Heart right ventricle (tissue), 16 donors: ENCODE results near the gene CCNE1. TPM values are rescaled to one million over a fixed set of nuclear protein-coding genes. Genes with fewer than 3 reads are reported as not detected.

Experiments used
- ATAC-seq, 8 donors: fragments of 200-7000 bp; cut with Tn5 transposase; one replicate each; pipeline ENCODE4 v1.9.1; 2020; ENCODE audit warnings: mild to moderate bottlenecking in 8 of 8, moderate library complexity in 8 of 8, moderate number of reproducible peaks in 1 of 8
- DNase-seq, 2 donors: peaks; one replicate each; pipeline ENCODE4 v3.0.0-alpha.2; 2020
- H3K27ac ChIP-seq, 10 donors: fragments of 200-600 bp; sonication (generic) in 2 of 10; one replicate each; pipeline versions ENCODE4 v1.5.0 to v1.8.0; 2020 to 2022; ENCODE audit warnings: mild to moderate bottlenecking in 3 of 10
- H3K27me3 ChIP-seq, 7 donors: fragments of 200-600 bp; one replicate each; pipeline ENCODE4 v1.8.0; 2021 to 2022; ENCODE audit warnings: mild to moderate bottlenecking in 2 of 7
- H3K36me3 ChIP-seq, 9 donors: fragments of 200-600 bp; sonication (generic) in 1 of 9; one replicate each; pipeline versions ENCODE4 v1.5.0 to v1.8.0; 2020 to 2022; ENCODE audit warnings: mild to moderate bottlenecking in 2 of 9
- H3K4me1 ChIP-seq, 9 donors: fragments of 200-600 bp; sonication (generic) in 1 of 9; one replicate each; pipeline versions ENCODE4 v1.5.0 to v1.8.0; 2020 to 2022; ENCODE audit warnings: mild to moderate bottlenecking in 4 of 9
- H3K4me3 ChIP-seq, 10 donors: fragments of 200-600 bp; sonication (generic) in 2 of 10; one replicate each; pipeline versions ENCODE4 v1.5.0 to v1.8.0; 2020 to 2022; ENCODE audit warnings: mild to moderate bottlenecking in 7 of 10, moderate library complexity in 2 of 10
- H3K9me3 ChIP-seq, 11 donors: fragments of 200-600 bp in 10 of 11; sonication (generic) in 2 of 11; one replicate each; pipeline versions ENCODE4 v1.5.0 to v1.8.0; 2013 to 2022; ENCODE audit warnings: mild to moderate bottlenecking in 2 of 11, control low read depth in 1 of 11, moderate library complexity in 1 of 11
- CTCF ChIP-seq, 9 donors: fragments of 200-600 bp; sonication (generic) in 2 of 9; IDR thresholded peaks; one replicate each; pipeline versions ENCODE4 v1.5.0 to v1.8.0; 2021 to 2022; ENCODE audit warnings: antibody characterized with exemption in 9 of 9, mild to moderate bottlenecking in 5 of 9, moderate library complexity in 1 of 9
- WGBS, 2 donors: extraction: QIAGEN DNeasy Blood & Tissue Kit; methylation state at CpG; one replicate each; pipeline ENCODE4 v1.1.7; 2013; ENCODE audit warnings: inconsistent platforms in 1 of 2; 5-methylcytosine and 5-hydroxymethylcytosine counted together
- intact Hi-C, 10 donors: fragments of 100-400 bp; cut with DNase I; formaldehyde crosslinking; loops; one replicate each; pipeline versions ENCODE4 v1.11.1 to v1.14.2; 2022
- polyA plus RNA-seq, 2 donors: library from polyadenylated mRNA; stranded (reverse); fragments of 200-250 nt; gene quantifications; one replicate each; pipeline ENCODE4 v1.2.3, GENCODE V29; 2013
- total RNA-seq, 10 donors: library from RNA; stranded (reverse); fragmentation: NEBNext Ultra II Directional in 3 of 10; extraction: Animal tissue kit (Norgen Biotek cat#: 25700) in 3 of 10; gene quantifications; one replicate each; pipeline versions ENCODE4 v1.2.1 to v1.2.4, GENCODE V29; 2021 to 2023
- donor health status: Arrhythmogenic right ventricular cardiomyopathy.
- donor health status: ischemic (EF 13 %, LVEDD 7.1; RV severe dilation, severe dysfunction).
- donor health status: healthy with polysubstance abuse.
- donor health status: DM: no; HTN: yes; CAD: no.
- donor health status: DM: no; HTN: no; CAD: no.
- donor health status: ischemic (EF 25% LVEDD 6.9; RV normal size, moderate dysfunction).
- donor health status: ischemic (EF 25% LVEDD 5.7; RV mildly dilated, moderate dysfunction).
- donor health status: healthy.
- donor health status: DM: yes; HTN: yes; CAD: no.
- donor health status: Ischemic cardiomyopathy.
- donor health status: ischemic (EF 35%, LVEDD 5.7; RV mildly dilated, moderate dysfunction).
- donor health status: nonischemic (EF 11% LVEDD 7.7; RV severe dilation, severe dysfunction).
- donor health status: DM: yes; HTN: yes; CAD: no.
- donor health status: PGD.
- donor health status: ischemic (EF 29% LVEDD 5.4; RV normal size, mild dysfunction).
- donor health status: nonischemic (EF 23%, LVEDD 6.1; RV moderate dilation, normal function).

Gene CCNE1
- total and polyA plus RNA-seq, 12 donors, result 1.4 to 4.0 (median 2.4) TPM

GRCh38 chr19:29812881-29813275, 1.1 kb downstream of the CCNE1 start:
- peaks cover 0 to 11% (median 8%) of the 10 kb centered on the region in 9 donors for H3K4me1 ChIP-seq
- no peak for TF ChIP-seq CTCF (IDR thresholded peaks at IDR 0.05)
- intact Hi-C loops, result loop anchor here in 4 of 10 donors (2.0 to 10.0 kb wide), 3 partner anchors 30 to 132 kb away; partner anchors contain the start of gene URI1 (in 1 of the 4)
- WGBS, 2 donors, result 81 to 86% methylated on average over 6 of the region's 6 CpGs
- peaks cover 0 to 5% (median 0%) of the 10 kb centered on the region in 9 donors for H3K36me3 ChIP-seq
- no peaks in the 10 kb centered on the region for H3K9me3 ChIP-seq
- no peaks in the 10 kb centered on the region for H3K27me3 ChIP-seq
- ATAC-seq (no peak), DNase-seq (no peak)
- peak overlapping the region in 8 of 10 donors; percentile 34 to 53 (median 44) for H3K4me3 ChIP-seq
- H3K27ac ChIP-seq, result no peak overlapping the region

GRCh38 chr19:29813642-29814041, 1.9 kb downstream of the CCNE1 start:
- H3K27ac ChIP-seq, result no peak overlapping the region
- H3K36me3 ChIP-seq, result peaks cover 0 to 5% (median 0%) of the 10 kb centered on the region in 9 donors
- no peak for DNase-seq
- ATAC-seq, result no peak
- WGBS, 2 donors, result 85 to 88% methylated on average over 6 of the region's 6 CpGs
- peaks cover 0 to 11% (median 8%) of the 10 kb centered on the region in 9 donors for H3K4me1 ChIP-seq
- no peaks in the 10 kb centered on the region for H3K9me3 ChIP-seq
- TF ChIP-seq CTCF (IDR thresholded peaks at IDR 0.05), result no peak
- intact Hi-C loops, result loop anchor here in 4 of 10 donors (2.0 to 10.0 kb wide), 3 partner anchors 29 to 131 kb away; partner anchors contain the start of gene URI1 (in 1 of the 4)
- H3K4me3 ChIP-seq, result no peak overlapping the region
- no peaks in the 10 kb centered on the region for H3K27me3 ChIP-seq

GRCh38 chr19:29815231-29815630, 3.4 kb downstream of the CCNE1 start:
- peaks cover 0 to 11% (median 8%) of the 10 kb centered on the region in 9 donors for H3K4me1 ChIP-seq
- DNase-seq (no peak), ATAC-seq (no peak)
- no peaks in the 10 kb centered on the region for H3K9me3 ChIP-seq
- H3K36me3 ChIP-seq, result peaks cover 0 to 13% (median 0%) of the 10 kb centered on the region in 9 donors
- WGBS, 2 donors, result 81 to 89% methylated on average over 7 of the region's 7 CpGs
- no peak overlapping the region for H3K4me3 ChIP-seq
- H3K27ac ChIP-seq, result no peak overlapping the region
- intact Hi-C loops, result loop anchor here in 1 of 10 donors (10.0 kb wide), 1 partner anchor 130 kb away; the partner anchor contains the start of gene URI1
- TF ChIP-seq CTCF (IDR thresholded peaks at IDR 0.05), result no peak
- no peaks in the 10 kb centered on the region for H3K27me3 ChIP-seq

GRCh38 chr19:29817316-29817715, 5.5 kb downstream of the CCNE1 start:
- H3K27me3 ChIP-seq, result no peaks in the 10 kb centered on the region
- ATAC-seq (no peak), DNase-seq (no peak)
- H3K36me3 ChIP-seq, result peaks cover 0 to 28% (median 0%) of the 10 kb centered on the region in 9 donors
- no peak overlapping the region for H3K27ac ChIP-seq
- H3K4me3 ChIP-seq, result no peak overlapping the region
- WGBS, 2 donors, result 95 to 96% methylated on average over 4 of the region's 4 CpGs
- no peak for TF ChIP-seq CTCF (IDR thresholded peaks at IDR 0.05)
- intact Hi-C loops, result loop anchor here in 1 of 10 donors (10.0 kb wide), 1 partner anchor 127 kb away; the partner anchor contains the start of gene URI1
- H3K4me1 ChIP-seq, result peaks cover 0 to 5% (median 0%) of the 10 kb centered on the region in 9 donors
- no peaks in the 10 kb centered on the region for H3K9me3 ChIP-seq
